K562 (cell line): ENCODE results near the gene CLASP2. TPM values are rescaled to one million over a fixed set of nuclear protein-coding genes. Genes with fewer than 3 reads are reported as not detected.
A peak's percentile ranks its signal among the peaks of the same experiment; 100 is the strongest.

Experiments
- ATAC-seq: fragments of 200-7000 bp; cut with Tn5 transposase; 3 replicates; pipeline ENCODE4 v1.9.1; 2020; ENCODE audit warnings: moderate library complexity
- BruUV-seq: library from RNA; stranded (reverse); fragments of 400-500 nt; replicated peaks from 2 replicates; lab custom pipeline; 2021; lab: Mats Ljungman, UMichigan
- CTCF ChIA-PET: fragments of 300-600 bp; formaldehyde crosslinking; extraction: SDS; loops from one replicate; lab custom pipeline; 2021; ENCODE audit warnings: low intra/inter-chr PET ratio; lab: Yijun Ruan, JAX
- POLR2A ChIA-PET: fragments of 300-600, 350-650 bp; sonication (Branson Sonifier 250); formaldehyde crosslinking; extraction: SDS; loops from one replicate; lab custom pipeline; 2021; ENCODE audit warnings: antibody characterized with exemption, inconsistent platforms; lab: Yijun Ruan, JAX
- DNase-seq, 4 experiments: peaks; one replicate each; pipeline versions ENCODE4 v3.0.0 to v3.0.0-alpha.2; 2011 to 2018; ENCODE audit warnings: low spot score in 3 of 4, mixed read lengths in 3 of 4; ENCODE audit errors: extremely low read depth in 1 of 4
- FAIRE-seq: peaks from 2 replicates; lab custom pipeline; 2011; peaks lifted over from hg19 to GRCh38; lab: Jason Lieb, UNC
- H2AFZ ChIP-seq: 2 replicates; pipeline ENCODE4 v1.6.0; 2011; ENCODE audit warnings: low read depth, low read length, control low read depth, inconsistent platforms
- H3K27ac ChIP-seq: fragments of 200-600 bp; 3 replicates; pipeline ENCODE4 v1.8.0; 2011; ENCODE audit warnings: low read depth, mild to moderate bottlenecking, control low read depth, inconsistent platforms, low read length, moderate library complexity, mixed read lengths; ENCODE audit errors: extremely low read depth
- H3K27me3 ChIP-seq, 2 experiments: fragments of 300-600 bp in 1 of 2; 2 replicates in 1 of 2; 3 replicates in 1 of 2; pipeline versions ENCODE4 v1.6.0 to v1.8.0; 2011; ENCODE audit warnings: inconsistent platforms in 2 of 2, low read length in 2 of 2, mild to moderate bottlenecking in 1 of 2, mixed read lengths in 1 of 2, moderate library complexity in 1 of 2; ENCODE audit not compliant: control insufficient read depth in 2 of 2, insufficient read depth in 2 of 2
- H3K36me3 ChIP-seq: fragments of 300-600 bp; 3 replicates; pipeline ENCODE4 v1.8.0; 2011; ENCODE audit warnings: mild to moderate bottlenecking, low read length, inconsistent platforms; ENCODE audit not compliant: control insufficient read depth, insufficient read depth
- H3K4me1 ChIP-seq, 2 experiments: fragments of 200-600 bp in 1 of 2; replicated peaks in 1 of 2; 2 replicates in 1 of 2; 3 replicates in 1 of 2; pipeline versions ENCODE4 v1.5.1 to v1.8.0; 2011; ENCODE audit warnings: inconsistent platforms in 2 of 2, low read length in 2 of 2, mild to moderate bottlenecking in 1 of 2, mixed read lengths in 1 of 2, moderate library complexity in 1 of 2; ENCODE audit not compliant: control insufficient read depth in 2 of 2, insufficient read depth in 2 of 2
- H3K4me2 ChIP-seq: 2 replicates; pipeline ENCODE4 v1.6.1; 2011; ENCODE audit warnings: low read length, control low read depth, inconsistent platforms, mixed read lengths; ENCODE audit not compliant: insufficient read depth
- H3K4me3 ChIP-seq: fragments of 200-600 bp; sonication (generic), shearing (Covaris generic); 2 replicates; pipeline ENCODE4 v1.5.1; 2016; ENCODE audit warnings: control low read depth, inconsistent platforms
- H3K79me2 ChIP-seq: fragments of 200-600 bp; 3 replicates; pipeline ENCODE4 v1.8.0; 2011; ENCODE audit warnings: low read length, inconsistent platforms; ENCODE audit not compliant: control insufficient read depth, insufficient read depth
- H3K9ac ChIP-seq, 2 experiments: 2 replicates each; pipeline versions ENCODE4 v1.6.0 to v1.6.1; 2011; ENCODE audit warnings: low read depth in 2 of 2, low read length in 2 of 2, control low read depth in 1 of 2, inconsistent platforms in 1 of 2, mild to moderate bottlenecking in 1 of 2, mixed read lengths in 1 of 2; ENCODE audit not compliant: insufficient read depth in 1 of 2
- H3K9me1 ChIP-seq: one replicate; pipeline ENCODE4 v1.6.0; 2011; ENCODE audit warnings: inconsistent platforms, mild to moderate bottlenecking, low read length, moderate library complexity; ENCODE audit not compliant: control insufficient read depth, insufficient read depth
- H3K9me3 ChIP-seq: replicated peaks from 2 replicates; pipeline ENCODE4 v1.5.1; 2011; ENCODE audit warnings: low read depth, low read length, inconsistent platforms; ENCODE audit not compliant: control insufficient read depth, insufficient read depth
- H4K20me1 ChIP-seq: replicated peaks from 2 replicates; pipeline ENCODE4 v1.6.1; 2011; ENCODE audit warnings: low read length, inconsistent platforms, mixed read lengths; ENCODE audit not compliant: control insufficient read depth, insufficient read depth
- ARID2 ChIP-seq: fragments of 450-650 bp; IDR thresholded peaks from 2 replicates; pipeline ENCODE4 v1.6.1; 2017; ENCODE audit warnings: antibody characterized with exemption, mild to moderate bottlenecking
- BHLHE40 ChIP-seq: IDR thresholded peaks from 2 replicates; pipeline ENCODE4 v1.6.1; 2011; ENCODE audit warnings: low read length, improper control_type of control experiment
- CTBP1 ChIP-seq: fragments of 450-650 bp; IDR thresholded peaks from 2 replicates; pipeline ENCODE4 v1.6.1; 2016; ENCODE audit warnings: borderline replicate concordance
- DDX20 ChIP-seq: fragments of 450-650 bp; IDR thresholded peaks from 2 replicates; pipeline ENCODE4 v1.6.1; 2016; ENCODE audit warnings: missing genetic modification characterization, low read depth, mild to moderate bottlenecking, missing compliant biosample characterization, moderate library complexity
- DMBX1 ChIP-seq: fragments of 250-450 bp; sonication (Bioruptor Pico); IDR thresholded peaks from 2 replicates; pipeline ENCODE4 v1.8.0; 2022; ENCODE audit warnings: inconsistent platforms, mild to moderate bottlenecking, moderate library complexity, borderline replicate concordance
- KAT8 ChIP-seq: fragments of 450-650 bp; IDR thresholded peaks from 2 replicates; pipeline ENCODE4 v1.6.1; 2016; ENCODE audit warnings: low read depth, mild to moderate bottlenecking
- LARP7 ChIP-seq: fragments of 450-650 bp; IDR thresholded peaks from 2 replicates; pipeline ENCODE4 v1.6.1; 2016
- MAFK ChIP-seq: IDR thresholded peaks from 2 replicates; pipeline ENCODE4 v1.6.1; 2011; ENCODE audit warnings: low read length, improper control_type of control experiment
- MITF ChIP-seq: IDR thresholded peaks from 2 replicates; pipeline ENCODE4 v1.6.1; 2014; ENCODE audit warnings: antibody characterized with exemption
- RB1 ChIP-seq: fragments of 450-650 bp; IDR thresholded peaks from 2 replicates; pipeline ENCODE4 v1.6.1; 2017; ENCODE audit warnings: low read depth, mild to moderate bottlenecking
- SAP30 ChIP-seq: fragments of 200-600 bp; sonication (generic); IDR thresholded peaks from 2 replicates; pipeline ENCODE4 v1.6.1; 2012; ENCODE audit warnings: borderline replicate concordance, low read depth, mild to moderate bottlenecking, moderate library complexity, low read length, control low read depth, inconsistent platforms; ENCODE audit not compliant: insufficient read depth, poor library complexity, severe bottlenecking
- SIN3B ChIP-seq: fragments of 450-650 bp; IDR thresholded peaks from 2 replicates; pipeline ENCODE4 v1.6.1; 2017; ENCODE audit warnings: low read depth, mild to moderate bottlenecking, moderate library complexity
- SMARCA4 ChIP-seq: fragments of 450-650 bp; IDR thresholded peaks from 2 replicates; pipeline ENCODE4 v1.6.1; 2016
- ZNF140 ChIP-seq: fragments of 250-450 bp; sonication (Bioruptor Pico); IDR thresholded peaks from 2 replicates; pipeline ENCODE4 v1.8.0; 2021; ENCODE audit warnings: moderate library complexity, mild to moderate bottlenecking, inconsistent platforms
- ZNF253 ChIP-seq: fragments of 250-450 bp; sonication (Bioruptor Pico); conservative IDR thresholded peaks from 2 replicates; pipeline ENCODE4 v1.6.1; 2021; ENCODE audit warnings: mild to moderate bottlenecking
- ZNF280A ChIP-seq: fragments of 450-650 bp; IDR thresholded peaks from 2 replicates; pipeline ENCODE4 v1.6.1; 2018; ENCODE audit warnings: mild to moderate bottlenecking, low read depth; ENCODE audit not compliant: partially characterized antibody
- ZNF347 ChIP-seq: fragments of 450-650 bp; formaldehyde crosslinking; IDR thresholded peaks from 2 replicates; pipeline ENCODE4 v1.4.0; 2020; ENCODE audit warnings: low read depth, mild to moderate bottlenecking, moderate library complexity
- ZNF431 ChIP-seq: sonication (generic); formaldehyde crosslinking; IDR thresholded peaks from 2 replicates; pipeline ENCODE4 v1.8.0; 2022; ENCODE audit warnings: mild to moderate bottlenecking, missing genetic modification reagents
- WGBS: fragments of 100-300 bp; shearing (Covaris generic); methylation state at CpG from one replicate; pipeline ENCODE4 v1.1.6; 2016; ENCODE audit warnings: low coverage, mixed read lengths; ENCODE audit not compliant: insufficient coverage; ENCODE audit errors: missing lambda C conversion rate; 5-methylcytosine and 5-hydroxymethylcytosine counted together
- in situ Hi-C: fragments of 300-500 bp; cut with MboI; formaldehyde crosslinking; loops from 4 replicates; pipeline ENCODE4 v1.15.0; 2018; ENCODE audit warnings: inconsistent platforms, mixed read lengths
- intact Hi-C: fragments of 100-400 bp; cut with micrococcal nuclease; formaldehyde crosslinking; loops from 2 replicates; pipeline ENCODE4 v1.14.2; 2022
- polyA plus RNA-seq, 8 experiments: library from polyadenylated mRNA; depleted of rRNA in 4 of 8; stranded (reverse) in 5 of 8; unstranded in 3 of 8; fragments of >200 nt; fragmentation: Nextera tagmentation in 2 of 8; fragmentation: Illumina TruSeq in 1 of 8; extraction: Ambion mirVana in 2 of 8; extraction: Trizol in 1 of 8; gene quantifications; 2 replicates each; pipeline versions ENCODE4 v1.2.1 to v1.2.3, GENCODE V29; 2011 to 2014; ENCODE audit warnings: inconsistent platforms in 1 of 8, missing spikeins in 1 of 8
- total RNA-seq, 7 experiments: library from RNA; depleted of rRNA in 6 of 7; stranded (reverse); fragments of >200 nt in 6 of 7; fragmentation: Illumina TruSeq in 2 of 7; extraction: Trizol in 2 of 7; gene quantifications; 2 replicates each; pipeline versions ENCODE4 v1.2.1 to v1.2.3, GENCODE V29; 2011 to 2021; ENCODE audit warnings: low replicate concordance in 1 of 7
- TF ChIP-seq, protein P1 (sequence below): sonication (generic); formaldehyde crosslinking; IDR thresholded peaks from 2 replicates; pipeline ENCODE4 v1.8.1; 2022; ENCODE audit warnings: missing genetic modification reagents
- TF ChIP-seq, protein P2 (sequence below): fragments of 450-650 bp; formaldehyde crosslinking; IDR thresholded peaks from 2 replicates; pipeline ENCODE4 v1.4.0; 2022; ENCODE audit warnings: mild to moderate bottlenecking, moderate library complexity

CLASP2 gene
- total and polyA plus RNA-seq, 9 of the 15 experiments (the other 6 are each of a cell fraction or from before 2014, with no cell fraction given): 13.5 to 107 (median 71.8) TPM

DNA sequence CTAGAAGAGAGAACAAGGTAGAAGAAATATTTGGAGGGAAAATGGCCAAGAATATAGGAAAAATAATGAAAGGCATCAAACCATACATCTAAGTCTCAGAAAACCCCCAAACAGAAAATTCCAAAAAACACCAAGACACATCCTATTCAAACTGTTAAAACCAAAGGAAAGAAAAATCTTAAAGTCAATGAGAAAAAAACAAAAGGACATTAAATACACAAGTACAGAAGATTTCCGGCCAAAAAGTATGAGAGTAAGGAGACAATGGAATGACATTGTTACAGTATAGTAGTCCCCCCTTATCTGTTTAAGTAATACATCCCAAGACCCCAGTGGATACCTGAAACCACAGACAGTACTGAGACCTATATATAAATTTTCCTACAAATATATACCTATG is 18.8 kb downstream of the CLASP2 start:
- H3K4me3 ChIP-seq: no peak overlapping the region
- POLR2A ChIA-PET: no interaction called here
- no peak for FAIRE-seq
- no peak overlapping the region for H3K27ac ChIP-seq
- no peak overlapping the region for H2AFZ ChIP-seq
- WGBS: 89% methylated on average over 1 of the region's 1 CpG
- no TSS peak for BruUV-seq
- CTCF ChIA-PET: no interaction called here
- H3K9ac ChIP-seq: no peak overlapping the region
- H3K9me3 ChIP-seq: peaks cover 15% of the 10 kb centered on the region; the same call in 1 of the 2 replicates
- in situ Hi-C loops (no loop called here), intact Hi-C loops (no loop called here)
- H3K27me3 ChIP-seq: no peaks in the 10 kb centered on the region
- H3K79me2 ChIP-seq: peaks cover 77% of the 10 kb centered on the region
- peaks cover 22% of the 10 kb centered on the region; the same call in 1 of the 3 replicates for H3K36me3 ChIP-seq
- H3K9me1 ChIP-seq: no peaks in the 10 kb centered on the region
- no peaks in the 10 kb centered on the region for H3K4me1 ChIP-seq
- peak; percentile 49; the same call in 2 of the 3 replicates for ATAC-seq
- H3K4me2 ChIP-seq: no peak overlapping the region
- no peak for DNase-seq
- no peaks in the 10 kb centered on the region for H4K20me1 ChIP-seq
- TF ChIP-seq ZNF431 (CRISPR knock-in tag) (no peak), BHLHE40 (no peak), ZNF280A (peak; percentile 91), ARID2 (no peak), DDX20 (tag) (no peak), SIN3B (no peak), MAFK (no peak), SMARCA4 (no peak), RB1 (no peak), DMBX1 (CRISPR knock-in tag) (no peak), CTBP1 (no peak), LARP7 (no peak), ZNF253 (no peak), SAP30 (no peak), ZNF347 (no peak), ZNF140 (CRISPR knock-in tag) (no peak), MITF (no peak), KAT8 (no peak)
- TF ChIP-seq, protein P1, sequence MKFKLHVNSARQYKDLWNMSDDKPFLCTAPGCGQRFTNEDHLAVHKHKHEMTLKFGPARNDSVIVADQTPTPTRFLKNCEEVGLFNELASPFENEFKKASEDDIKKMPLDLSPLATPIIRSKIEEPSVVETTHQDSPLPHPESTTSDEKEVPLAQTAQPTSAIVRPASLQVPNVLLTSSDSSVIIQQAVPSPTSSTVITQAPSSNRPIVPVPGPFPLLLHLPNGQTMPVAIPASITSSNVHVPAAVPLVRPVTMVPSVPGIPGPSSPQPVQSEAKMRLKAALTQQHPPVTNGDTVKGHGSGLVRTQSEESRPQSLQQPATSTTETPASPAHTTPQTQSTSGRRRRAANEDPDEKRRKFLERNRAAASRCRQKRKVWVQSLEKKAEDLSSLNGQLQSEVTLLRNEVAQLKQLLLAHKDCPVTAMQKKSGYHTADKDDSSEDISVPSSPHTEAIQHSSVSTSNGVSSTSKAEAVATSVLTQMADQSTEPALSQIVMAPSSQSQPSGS: no peak
- TF ChIP-seq, protein P2, sequence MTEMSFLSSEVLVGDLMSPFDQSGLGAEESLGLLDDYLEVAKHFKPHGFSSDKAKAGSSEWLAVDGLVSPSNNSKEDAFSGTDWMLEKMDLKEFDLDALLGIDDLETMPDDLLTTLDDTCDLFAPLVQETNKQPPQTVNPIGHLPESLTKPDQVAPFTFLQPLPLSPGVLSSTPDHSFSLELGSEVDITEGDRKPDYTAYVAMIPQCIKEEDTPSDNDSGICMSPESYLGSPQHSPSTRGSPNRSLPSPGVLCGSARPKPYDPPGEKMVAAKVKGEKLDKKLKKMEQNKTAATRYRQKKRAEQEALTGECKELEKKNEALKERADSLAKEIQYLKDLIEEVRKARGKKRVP: no peak
